Upper lobe of left lung (tissue), 4 donors: ENCODE results near the gene EREG.

ENCODE experiments used
- CTCF ChIP-seq, 6 experiments: fragments of 450-650 bp in 4 of 6; fragments of 200-600 bp in 2 of 6; sonication (generic) in 2 of 6; IDR thresholded peaks; one replicate each; pipeline ENCODE4 v1.5.1; 2016 to 2019; ENCODE audit warnings: antibody characterized with exemption in 6 of 6
- POLR2A ChIP-seq, 4 donors: fragments of 450-650 bp; IDR thresholded peaks; one replicate each; pipeline ENCODE4 v1.5.1; 2016 to 2017; ENCODE audit warnings: antibody characterized with exemption in 4 of 4, mild to moderate bottlenecking in 2 of 4
- POLR2AphosphoS5 ChIP-seq, 2 donors: sonication (generic); formaldehyde crosslinking; IDR thresholded peaks; one replicate each; pipeline ENCODE4 v1.5.1; 2017; ENCODE audit warnings: antibody characterized with exemption in 2 of 2

- TF ChIP-seq CTCF (IDR thresholded peaks at IDR 0.05) (no peak), POLR2AphosphoS5 (IDR thresholded peaks at IDR 0.05) (no peak), POLR2A (IDR thresholded peaks at IDR 0.05) (no peak)
Observed at GRCh38 chr4:74433043-74433442, 68.1 kb downstream of the EREG start.
